ENCODE data around the gene APOL1. TPM values are rescaled to one million over a fixed set of nuclear protein-coding genes. Genes with fewer than 3 reads are reported as not detected.

Gene APOL1
- total RNA-seq, 1 donor = 38.7 TPM

GRCh38 chr22:36215981-36216380 is 37.0 kb upstream of the APOL1 start:
- peaks cover 10% of the 10 kb centered on the region for H3K4me1 ChIP-seq (ENCODE audit: insufficient read depth, low read length)
- H3K36me3 ChIP-seq (ENCODE audit: insufficient read depth, low read length) = no peaks in the 10 kb centered on the region
- no peaks in the 10 kb centered on the region for H4K20me1 ChIP-seq (ENCODE audit: insufficient read depth, low read length)
- no peaks in the 10 kb centered on the region for H3K9me3 ChIP-seq (ENCODE audit: low read depth, low read length)
- no peaks in the 10 kb centered on the region for H3K79me2 ChIP-seq (ENCODE audit: insufficient read depth, low read length)
- no peak for DNase-seq (ENCODE audit: insufficient read length, low spot score, missing footprints)
- no peak overlapping the region for H3K27ac ChIP-seq (ENCODE audit: low read depth, low read length)
- H3K4me2 ChIP-seq (ENCODE audit: insufficient read depth, low read length) = no peak overlapping the region
- no peak overlapping the region for H2AFZ ChIP-seq (ENCODE audit: low read length)
- no peak for TF ChIP-seq CTCF (IDR thresholded peaks at IDR 0.05; ENCODE audit: extremely low read depth, low read depth, low read length)
- H3K27me3 ChIP-seq (ENCODE audit: insufficient read depth, low read length) = peaks cover 45% of the 10 kb centered on the region
- H3K4me3 ChIP-seq (ENCODE audit: insufficient read depth, low read length) = no peak overlapping the region

DNA sequence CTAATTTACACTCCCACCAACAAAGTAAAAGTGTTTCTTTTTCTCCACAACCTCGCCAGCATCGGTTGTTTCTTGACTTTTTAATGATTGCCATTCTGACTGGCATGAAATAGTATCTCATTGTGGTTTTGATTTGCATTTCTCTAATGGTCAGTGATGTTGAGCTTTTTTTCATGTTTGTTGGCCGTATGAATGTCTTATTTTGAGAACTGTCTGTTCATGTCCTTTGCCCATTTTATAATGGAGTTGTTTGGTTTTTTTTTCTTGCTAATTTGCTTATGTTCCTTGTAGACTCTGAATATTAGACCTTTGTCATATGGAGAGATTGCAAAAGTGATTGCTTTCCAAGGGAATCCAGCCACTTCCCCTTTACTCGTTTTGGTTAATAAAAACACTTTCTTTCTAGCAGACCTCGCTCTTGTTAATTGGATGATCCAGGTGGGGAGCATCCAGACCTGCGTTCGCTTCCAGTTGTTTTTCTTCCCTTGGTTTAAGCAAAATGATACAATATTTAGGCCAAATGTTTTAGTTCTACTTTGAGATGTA is 34.2 kb upstream of the APOL1 start:
- no peak for TF ChIP-seq CTCF (IDR thresholded peaks at IDR 0.05; ENCODE audit: extremely low read depth, low read depth, low read length)
- no peak overlapping the region for H2AFZ ChIP-seq (ENCODE audit: low read length)
- H3K9me3 ChIP-seq (ENCODE audit: low read depth, low read length) = no peaks in the 10 kb centered on the region
- H3K36me3 ChIP-seq (ENCODE audit: insufficient read depth, low read length) = no peaks in the 10 kb centered on the region
- no peak overlapping the region for H3K4me2 ChIP-seq (ENCODE audit: insufficient read depth, low read length)
- no peaks in the 10 kb centered on the region for H4K20me1 ChIP-seq (ENCODE audit: insufficient read depth, low read length)
- H3K4me3 ChIP-seq (ENCODE audit: insufficient read depth, low read length) = no peak overlapping the region
- no peak for DNase-seq (ENCODE audit: insufficient read length, low spot score, missing footprints)
- no peak overlapping the region for H3K27ac ChIP-seq (ENCODE audit: low read depth, low read length)
- H3K4me1 ChIP-seq (ENCODE audit: insufficient read depth, low read length) = peaks cover 11% of the 10 kb centered on the region
- no peaks in the 10 kb centered on the region for H3K79me2 ChIP-seq (ENCODE audit: insufficient read depth, low read length)
- H3K27me3 ChIP-seq (ENCODE audit: insufficient read depth, low read length) = peaks cover 32% of the 10 kb centered on the region

GRCh38 chr22:36220451-36220921 is 32.4 kb upstream of the APOL1 start:
- Histone ChIP-seq H3K4me1 (ENCODE audit: insufficient read depth, low read length) (peaks cover 11% of the 10 kb centered on the region), H3K4me3 (ENCODE audit: insufficient read depth, low read length) (peak overlapping the region; percentile 47), H4K20me1 (ENCODE audit: insufficient read depth, low read length) (no peaks in the 10 kb centered on the region), H3K79me2 (ENCODE audit: insufficient read depth, low read length) (no peaks in the 10 kb centered on the region), H3K36me3 (ENCODE audit: insufficient read depth, low read length) (no peaks in the 10 kb centered on the region), H3K4me2 (ENCODE audit: insufficient read depth, low read length) (peak overlapping the region; percentile 62), H2AFZ (ENCODE audit: low read length) (peak overlapping the region; percentile 76), H3K27ac (ENCODE audit: low read depth, low read length) (peak overlapping the region; percentile 20), H3K9me3 (ENCODE audit: low read depth, low read length) (no peaks in the 10 kb centered on the region), H3K27me3 (ENCODE audit: insufficient read depth, low read length) (peaks cover 24% of the 10 kb centered on the region)
- DNase-seq (ENCODE audit: insufficient read length, low spot score, missing footprints) = peak; percentile 82
- no peak for TF ChIP-seq CTCF (IDR thresholded peaks at IDR 0.05; ENCODE audit: extremely low read depth, low read depth, low read length)

DNA sequence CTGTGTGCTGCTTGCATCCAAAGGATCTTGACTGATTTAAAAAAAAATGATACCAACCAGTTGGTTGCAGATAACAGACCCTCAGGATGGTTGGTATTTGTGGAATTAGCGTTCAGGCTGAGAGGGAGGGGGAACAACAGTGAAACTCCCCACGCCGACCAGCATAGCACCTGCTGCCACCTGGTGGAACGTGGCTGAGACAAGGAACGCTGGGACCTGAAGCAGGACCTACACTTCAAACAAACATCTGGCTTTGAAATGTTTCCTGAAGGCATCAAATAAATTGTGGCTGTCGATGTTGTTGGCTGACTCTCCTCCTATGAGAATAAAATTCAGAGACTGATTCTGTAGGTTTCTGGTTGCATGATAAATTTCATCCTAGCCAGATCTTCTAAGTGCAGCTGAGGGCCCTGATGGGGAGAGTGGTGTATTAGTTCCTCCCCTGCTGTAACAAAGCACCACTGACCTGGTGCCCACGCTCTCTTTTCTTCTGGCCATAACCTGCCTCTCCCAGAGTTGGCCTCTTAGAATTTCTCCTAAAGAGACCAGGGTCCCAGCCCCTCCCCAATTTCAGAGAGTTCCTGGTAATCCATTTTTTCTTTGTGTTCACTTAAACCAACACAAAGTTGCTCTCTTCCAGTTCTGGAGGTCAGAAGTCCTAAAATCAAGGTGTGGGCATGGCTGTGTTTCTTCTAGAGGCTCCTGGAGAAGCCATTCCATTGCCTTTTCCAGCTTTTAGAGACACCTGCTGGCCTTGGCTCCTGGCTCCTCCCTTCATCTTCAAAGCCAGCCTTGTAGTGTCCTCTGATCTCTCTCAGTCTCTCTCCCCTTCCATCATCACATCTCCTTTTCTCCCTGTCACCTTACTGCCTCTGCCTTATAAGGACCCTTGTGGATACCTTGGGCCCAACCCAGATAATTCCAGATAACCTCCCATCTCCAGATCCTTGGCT is 30.9 kb upstream of the APOL1 start:
- no peak overlapping the region for H3K27ac ChIP-seq (ENCODE audit: low read depth, low read length)
- H2AFZ ChIP-seq (ENCODE audit: low read length) = no peak overlapping the region
- H3K79me2 ChIP-seq (ENCODE audit: insufficient read depth, low read length) = no peaks in the 10 kb centered on the region
- H3K9me3 ChIP-seq (ENCODE audit: low read depth, low read length) = no peaks in the 10 kb centered on the region
- DNase-seq (ENCODE audit: insufficient read length, low spot score, missing footprints) = no peak
- H3K4me1 ChIP-seq (ENCODE audit: insufficient read depth, low read length) = peaks cover 11% of the 10 kb centered on the region
- H3K27me3 ChIP-seq (ENCODE audit: insufficient read depth, low read length) = peaks cover 15% of the 10 kb centered on the region
- no peaks in the 10 kb centered on the region for H4K20me1 ChIP-seq (ENCODE audit: insufficient read depth, low read length)
- no peaks in the 10 kb centered on the region for H3K36me3 ChIP-seq (ENCODE audit: insufficient read depth, low read length)
- no peak overlapping the region for H3K4me3 ChIP-seq (ENCODE audit: insufficient read depth, low read length)
- peak; percentile 64 for TF ChIP-seq CTCF (IDR thresholded peaks at IDR 0.05; ENCODE audit: extremely low read depth, low read depth, low read length)
- H3K4me2 ChIP-seq (ENCODE audit: insufficient read depth, low read length) = peak overlapping the region; percentile 20
